Endothelial cell of umbilical vein (primary cell): ENCODE data around the gene SH3PXD2A.

Source experiments
- CTCF ChIP-seq, 2 donors: IDR thresholded peaks; 1 replicate in 1 of 2; 2 replicates in 1 of 2; pipeline ENCODE4 v1.5.1; 2011; ENCODE audit warnings: low read length in 2 of 2, mild to moderate bottlenecking in 2 of 2, moderate library complexity in 2 of 2, control low read depth in 1 of 2, inconsistent platforms in 1 of 2, low read depth in 1 of 2; ENCODE audit not compliant: insufficient read depth in 1 of 2; ENCODE audit errors: extremely low read depth in 1 of 2
- EZH2 ChIP-seq: IDR thresholded peaks from 2 replicates; pipeline ENCODE4 v1.6.1; 2012; ENCODE audit warnings: borderline replicate concordance, low read depth, mild to moderate bottlenecking, moderate library complexity, low read length, inconsistent platforms; ENCODE audit not compliant: severe bottlenecking
- GATA2 ChIP-seq: IDR thresholded peaks from 2 replicates; pipeline ENCODE4 v1.7.0; 2011; ENCODE audit warnings: low read depth, mild to moderate bottlenecking, moderate library complexity, mixed read lengths, low read length; ENCODE audit not compliant: insufficient read length, insufficient read depth
- JUN ChIP-seq: IDR thresholded peaks from 2 replicates; pipeline ENCODE4 v1.6.1; 2011; ENCODE audit warnings: borderline replicate concordance, low read depth; ENCODE audit not compliant: insufficient read length, insufficient read depth
- MYC ChIP-seq: IDR thresholded peaks from one replicate; pipeline ENCODE4 v1.6.1; 2011; ENCODE audit warnings: mild to moderate bottlenecking, low read depth, low read length
- POLR2A ChIP-seq: IDR thresholded peaks from 2 replicates; pipeline ENCODE4 v1.6.1; 2012; ENCODE audit warnings: low read depth, mild to moderate bottlenecking, control low read depth, low read length
- POLR2AphosphoS5 ChIP-seq: IDR thresholded peaks from 2 replicates; pipeline ENCODE4 v1.6.1; 2012; ENCODE audit warnings: low read depth, mild to moderate bottlenecking, control low read depth, low read length, moderate library complexity; ENCODE audit not compliant: insufficient read depth
- TF ChIP-seq, protein P1 (sequence below): IDR thresholded peaks from 2 replicates; pipeline ENCODE4 v1.6.1; 2011; ENCODE audit not compliant: insufficient read depth, insufficient read length

DNA sequence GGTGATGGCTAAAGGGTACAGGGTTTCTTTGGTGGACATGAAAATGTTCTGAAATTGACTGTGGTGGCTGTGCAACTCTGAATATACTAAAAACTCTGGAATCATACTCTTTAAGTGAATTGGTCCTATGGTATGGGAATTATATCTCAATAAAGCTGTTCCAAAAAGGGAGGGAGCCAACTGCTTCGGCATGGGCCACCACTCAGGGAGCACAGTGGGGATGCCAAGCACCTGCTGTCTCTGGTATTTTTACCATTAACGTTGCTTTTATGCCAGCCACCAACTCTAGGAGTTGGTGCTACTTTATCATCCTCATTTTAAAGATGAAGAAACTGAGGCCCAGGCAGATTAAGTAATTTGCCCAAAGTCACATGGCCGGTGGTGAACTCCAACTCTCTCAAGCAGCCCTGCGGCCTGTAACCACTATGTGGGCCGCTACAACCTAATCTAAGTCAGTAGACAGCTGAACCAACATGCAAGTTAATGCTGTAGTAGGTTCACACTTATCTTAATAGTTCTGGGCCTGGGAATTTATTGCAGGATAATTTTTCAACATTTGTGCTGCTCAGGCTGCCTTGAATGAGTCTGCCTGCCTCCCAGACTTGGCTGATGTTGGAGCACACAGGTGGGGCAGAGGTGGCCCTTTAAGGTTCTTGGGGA is 20.8 kb downstream of the SH3PXD2A start:
- TF ChIP-seq CTCF (IDR thresholded peaks at IDR 0.05; ENCODE audit: extremely low read depth in 1 of 2, insufficient read depth in 1 of 2, low read depth in 1 of 2, low read length in 2 of 2) (no peak), EZH2 (no peak), JUN (no peak), POLR2AphosphoS5 (no peak), POLR2A (no peak), MYC (no peak), GATA2 (no peak)
- TF ChIP-seq, protein P1, sequence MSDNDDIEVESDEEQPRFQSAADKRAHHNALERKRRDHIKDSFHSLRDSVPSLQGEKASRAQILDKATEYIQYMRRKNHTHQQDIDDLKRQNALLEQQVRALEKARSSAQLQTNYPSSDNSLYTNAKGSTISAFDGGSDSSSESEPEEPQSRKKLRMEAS: no peak
